ENCODE data around the gene ESAM. TPM values are rescaled to one million over a fixed set of nuclear protein-coding genes. Genes with fewer than 3 reads are reported as not detected.

The ESAM gene
- total RNA-seq, 1 experiment from 2014 or later = 0.92 TPM

DNA sequence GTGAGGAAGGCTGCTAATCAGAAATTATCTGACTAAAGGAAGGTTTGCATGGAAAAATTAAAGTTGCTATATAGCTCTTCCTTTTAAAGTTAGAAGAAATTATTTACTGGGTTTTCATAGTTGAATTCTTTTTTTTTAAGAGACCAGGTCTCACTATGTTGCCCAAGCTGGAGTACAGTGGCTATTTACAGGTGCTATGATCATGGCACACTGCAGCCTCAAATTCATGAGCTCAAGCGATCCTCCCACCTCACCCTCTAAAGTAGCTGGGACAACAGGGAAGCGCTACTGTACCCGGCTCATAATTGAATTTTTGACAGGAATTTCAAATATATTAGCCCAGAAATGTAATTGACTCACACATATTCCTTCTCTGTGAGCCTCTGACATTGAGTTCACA is 34.2 kb upstream of the ESAM start:
- no peak for DNase-seq
- Histone ChIP-seq H2BK5ac (ENCODE audit: insufficient read length, low read length) (no peak overlapping the region), H3K27ac (ENCODE audit: insufficient read length, low read depth, low read length) (no peak overlapping the region), H3T11ph (ENCODE audit: low read length) (no peak overlapping the region), H4K8ac (replicated peaks; ENCODE audit: insufficient read length, low read depth, low read length) (no peak overlapping the region), H3K9me3 (ENCODE audit: control insufficient read depth, low read depth, low read length) (no peaks in the 10 kb centered on the region), H2BK20ac (ENCODE audit: low read depth, low read length, poor library complexity, severe bottlenecking) (no peak overlapping the region), H3K27me3 (ENCODE audit: insufficient read depth, low read length) (no peaks in the 10 kb centered on the region), H3K9ac (ENCODE audit: extremely low read depth, insufficient read length, low read length) (no peak overlapping the region), H3K14ac (ENCODE audit: insufficient read depth, low read length) (no peak overlapping the region), H2AK5ac (ENCODE audit: insufficient read length, low read length) (no peak overlapping the region), H4K5ac (ENCODE audit: insufficient read length, low read depth, low read length) (no peak overlapping the region), H3K4me2 (ENCODE audit: insufficient read depth, insufficient read length, low read length) (no peak overlapping the region), H2AFZ (ENCODE audit: low read length) (no peak overlapping the region), H2BK12ac (ENCODE audit: insufficient read length, low read depth, low read length) (no peak overlapping the region), H3K18ac (ENCODE audit: insufficient read length, low read depth, low read length) (no peak overlapping the region), H2BK15ac (ENCODE audit: low read depth, low read length) (no peak overlapping the region), H3K23me2 (ENCODE audit: insufficient read length, low read depth, low read length, poor library complexity, severe bottlenecking) (peaks cover 5% of the 10 kb centered on the region), H3K4ac (ENCODE audit: low read depth, low read length) (no peak overlapping the region), H3K56ac (ENCODE audit: insufficient read length, low read depth, low read length) (no peak overlapping the region), H4K20me1 (ENCODE audit: control insufficient read depth, insufficient read depth, insufficient read length) (no peaks in the 10 kb centered on the region), H4K91ac (ENCODE audit: insufficient read length, low read depth, low read length) (no peak overlapping the region), H3K23ac (ENCODE audit: insufficient read length, low read depth, low read length) (no peak overlapping the region), H3K79me2 (ENCODE audit: insufficient read depth, low read length) (peaks cover 41% of the 10 kb centered on the region; the same call in 1 of the 2 replicates), H2BK120ac (ENCODE audit: low read depth, low read length, poor library complexity, severe bottlenecking) (no peak overlapping the region), H3K79me1 (ENCODE audit: insufficient read depth, low read depth, low read length, poor library complexity, severe bottlenecking) (peaks cover 2% of the 10 kb centered on the region), H3K4me1 (ENCODE audit: insufficient read depth, low read length) (peaks cover 10% of the 10 kb centered on the region; the same call in 1 of the 2 replicates)
- no CpG with 5 or more reads among the region's 3 CpGs for whole genome bisulfite sequencing (ENCODE audit: extremely low coverage, insufficient read length, low lambda C conversion rate)
- Mint-ChIP-seq H3K4me3 (no peak overlapping the region), H3K27me3 (ENCODE audit: low read depth) (no peaks in the 10 kb centered on the region), H3K27ac (no peak overlapping the region), H3K36me3 (ENCODE audit: insufficient read depth in 1 of 3, low read depth in 3 of 3) (no peaks in the 10 kb centered on the region), H3K4me1 (peaks cover 48 to 54% of the 10 kb centered on the region in 2 experiments), H3K9me3 (no peaks in the 10 kb centered on the region)
- TF ChIP-seq, protein P1, sequence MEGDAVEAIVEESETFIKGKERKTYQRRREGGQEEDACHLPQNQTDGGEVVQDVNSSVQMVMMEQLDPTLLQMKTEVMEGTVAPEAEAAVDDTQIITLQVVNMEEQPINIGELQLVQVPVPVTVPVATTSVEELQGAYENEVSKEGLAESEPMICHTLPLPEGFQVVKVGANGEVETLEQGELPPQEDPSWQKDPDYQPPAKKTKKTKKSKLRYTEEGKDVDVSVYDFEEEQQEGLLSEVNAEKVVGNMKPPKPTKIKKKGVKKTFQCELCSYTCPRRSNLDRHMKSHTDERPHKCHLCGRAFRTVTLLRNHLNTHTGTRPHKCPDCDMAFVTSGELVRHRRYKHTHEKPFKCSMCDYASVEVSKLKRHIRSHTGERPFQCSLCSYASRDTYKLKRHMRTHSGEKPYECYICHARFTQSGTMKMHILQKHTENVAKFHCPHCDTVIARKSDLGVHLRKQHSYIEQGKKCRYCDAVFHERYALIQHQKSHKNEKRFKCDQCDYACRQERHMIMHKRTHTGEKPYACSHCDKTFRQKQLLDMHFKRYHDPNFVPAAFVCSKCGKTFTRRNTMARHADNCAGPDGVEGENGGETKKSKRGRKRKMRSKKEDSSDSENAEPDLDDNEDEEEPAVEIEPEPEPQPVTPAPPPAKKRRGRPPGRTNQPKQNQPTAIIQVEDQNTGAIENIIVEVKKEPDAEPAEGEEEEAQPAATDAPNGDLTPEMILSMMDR (conservative IDR thresholded peaks at IDR 0.05) = no peak

Measured in H9 (cell line).